ENCODE measurements around the gene GAGE13.
"Not testable (repeated sequence)": the region's sequence is repeated elsewhere in the genome, so short reads cannot be mapped to it uniquely, and the experiment has no call there.

GAGE13 gene

GRCh38 chrX:49341449-49341848 is 10.1 kb downstream of the GAGE13 start:
- DNase-seq, result not testable (repeated sequence)

GRCh38 chrX:49344496-49345175 is 13.3 kb downstream of the GAGE13 start:
- not testable (repeated sequence) for DNase-seq

GRCh38 chrX:49345402-49345801 is 14.0 kb downstream of the GAGE13 start:
- not testable (repeated sequence) for DNase-seq

GRCh38 chrX:49346150-49346549 is 14.8 kb downstream of the GAGE13 start:
- DNase-seq, result not testable (repeated sequence)

Measured in activated CD4-positive, alpha-beta T cell treated with anti-CD3 and anti-CD28 coated beads for 1 hour (primary cell).